ENCODE data around the gene MYBPC2. TPM values are rescaled to one million over a fixed set of nuclear protein-coding genes. Genes with fewer than 3 reads are reported as not detected.
"Not testable (repeated sequence)": the region's sequence is repeated elsewhere in the genome, so short reads cannot be mapped to it uniquely, and the experiment has no call there.

MYBPC2 gene
- total RNA-seq, 1 experiment from 2014 or later: not detected

- DNase-seq (ENCODE audit: extremely low read depth, low read depth): no peak
These were observed 23.3 kb downstream of the MYBPC2 start for GRCh38 chr19:50455992-50456391.

DNA sequence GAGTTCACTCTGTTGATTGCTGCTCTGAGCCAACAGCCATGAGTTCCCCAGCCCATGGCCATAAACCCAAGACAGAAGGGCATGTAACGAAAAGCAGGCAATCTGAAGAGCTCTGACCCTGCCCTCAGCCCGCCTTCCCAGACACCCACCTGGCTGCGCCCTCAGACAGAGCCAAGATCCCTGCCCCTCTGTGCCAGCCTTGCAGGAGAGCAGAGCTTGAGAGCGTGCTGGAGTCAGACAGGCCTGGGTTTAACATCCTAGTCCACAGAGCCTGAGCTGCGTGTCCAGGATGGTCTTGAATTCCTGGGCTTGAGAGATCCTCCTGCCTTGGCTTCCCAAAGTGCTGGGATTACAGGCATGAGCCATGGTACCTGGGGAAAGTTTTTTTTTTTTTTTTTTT is 24.6 kb downstream of the MYBPC2 start:
- no peak for DNase-seq (ENCODE audit: extremely low read depth, low read depth)

- no peak for DNase-seq (ENCODE audit: extremely low read depth, low read depth)
These were observed 25.8 kb downstream of the MYBPC2 start for GRCh38 chr19:50458396-50459066.

GRCh38 chr19:50459067-50459456 is 26.4 kb downstream of the MYBPC2 start:
- DNase-seq (ENCODE audit: extremely low read depth, low read depth): no peak

DNA sequence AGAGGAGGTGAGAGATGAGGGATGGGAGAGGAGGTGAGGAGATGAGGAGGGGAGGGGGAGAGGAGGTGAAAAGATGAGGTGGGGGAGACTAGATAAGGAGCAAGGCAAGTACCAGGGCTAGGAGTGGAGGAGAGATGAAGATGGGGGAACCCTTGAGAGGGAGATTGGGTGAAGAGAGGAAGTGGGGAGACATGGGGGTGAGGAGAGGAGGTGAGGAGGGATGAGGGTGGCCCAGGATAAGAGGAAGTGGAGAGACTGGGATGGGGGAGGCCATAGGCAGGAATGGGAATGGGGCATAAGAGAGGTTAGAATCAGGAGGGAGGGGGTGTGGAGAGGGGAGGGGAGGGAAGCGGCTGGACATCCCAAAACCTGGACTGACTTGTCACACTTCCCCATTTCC is 26.9 kb downstream of the MYBPC2 start:
- no peak for DNase-seq (ENCODE audit: extremely low read depth, low read depth)

GRCh38 chr19:50460161-50460765 is 27.6 kb downstream of the MYBPC2 start:
- DNase-seq (ENCODE audit: extremely low read depth, low read depth): no peak

DNA sequence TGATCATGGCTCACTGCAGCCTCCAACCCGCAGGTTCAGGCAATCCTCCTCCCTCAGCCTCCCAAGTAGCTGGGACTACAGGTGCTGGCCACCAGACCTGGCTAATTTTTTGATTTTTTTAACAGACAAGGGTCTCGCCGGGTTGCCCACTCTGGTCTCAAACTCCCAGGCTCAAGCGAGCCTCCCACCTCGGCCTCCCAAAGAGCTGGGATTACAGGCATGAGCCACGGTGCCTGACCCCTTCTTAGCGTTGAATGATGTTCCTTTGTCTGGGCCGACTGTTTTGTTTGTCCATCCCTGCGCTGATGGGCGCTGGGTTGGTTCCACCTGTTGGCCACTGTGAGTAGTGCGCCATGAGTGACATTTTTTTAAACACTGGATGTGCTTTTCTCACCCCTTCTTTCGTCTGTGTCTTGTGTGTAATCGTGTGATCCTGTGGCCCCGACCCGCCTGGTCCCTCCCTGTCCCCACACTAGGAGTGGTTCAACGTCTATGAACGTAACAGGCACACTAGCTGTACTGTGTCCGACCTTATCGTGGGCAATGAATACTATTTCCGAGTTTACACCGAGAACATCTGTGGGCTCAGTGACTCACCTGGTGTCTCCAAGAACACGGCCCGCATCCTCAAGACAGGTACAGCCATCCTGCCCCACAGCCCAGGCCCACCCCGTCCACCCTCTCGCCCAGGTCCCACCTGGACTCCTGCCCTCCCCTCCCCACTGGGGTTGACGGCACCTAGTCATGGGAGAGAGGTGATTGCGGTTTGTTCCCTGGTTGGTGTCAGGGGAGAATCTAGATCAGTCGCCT is 28.6 kb downstream of the MYBPC2 start:
- peak; percentile 54 for DNase-seq (ENCODE audit: extremely low read depth, low read depth)

DNA sequence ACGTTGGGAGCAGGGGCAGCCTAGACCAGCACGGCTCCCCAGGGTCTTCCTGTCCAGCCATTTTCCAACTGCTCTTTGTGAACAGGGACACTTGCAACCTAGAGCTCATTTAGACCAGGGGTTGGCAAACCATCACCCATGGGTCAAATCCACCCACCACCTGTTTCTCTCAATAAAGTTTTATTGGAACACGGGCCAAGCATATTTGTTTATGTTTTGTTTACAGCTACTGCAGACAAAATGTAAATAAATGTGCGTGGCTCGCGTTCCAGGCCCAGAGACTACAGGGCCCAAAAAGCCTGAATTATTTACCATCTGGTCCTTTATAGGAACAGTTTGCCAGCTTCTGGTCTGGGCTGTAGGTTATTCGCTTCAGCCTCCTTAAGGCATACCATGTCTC is 30.3 kb downstream of the MYBPC2 start:
- no peak for DNase-seq (ENCODE audit: extremely low read depth, low read depth)

- DNase-seq (ENCODE audit: extremely low read depth, low read depth): no peak
These were observed 31.7 kb downstream of the MYBPC2 start for GRCh38 chr19:50464348-50464747.

DNA sequence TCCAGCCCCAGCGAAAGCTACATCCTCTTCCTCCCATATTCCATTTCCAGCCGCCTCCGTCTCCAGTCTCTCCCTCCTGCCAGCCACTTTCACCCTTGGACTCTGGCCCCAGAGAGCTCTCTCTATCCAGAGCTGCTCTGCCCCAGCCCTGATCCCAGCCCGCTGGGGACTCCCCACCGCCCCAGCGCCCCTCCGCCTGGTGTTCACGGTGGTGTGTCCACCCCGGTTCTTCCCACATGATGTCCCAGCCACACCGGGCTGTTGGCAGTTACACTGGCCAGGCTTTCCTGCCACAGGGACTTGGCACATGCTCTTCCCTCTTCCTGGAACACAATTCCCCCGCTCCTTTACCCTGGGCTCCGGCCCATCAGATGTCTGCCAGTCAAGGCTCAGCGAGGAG is 32.3 kb downstream of the MYBPC2 start:
- DNase-seq (ENCODE audit: extremely low read depth, low read depth): no peak

- DNase-seq (ENCODE audit: extremely low read depth, low read depth): no peak
These were observed 33.5 kb downstream of the MYBPC2 start for GRCh38 chr19:50465986-50466705.

DNA sequence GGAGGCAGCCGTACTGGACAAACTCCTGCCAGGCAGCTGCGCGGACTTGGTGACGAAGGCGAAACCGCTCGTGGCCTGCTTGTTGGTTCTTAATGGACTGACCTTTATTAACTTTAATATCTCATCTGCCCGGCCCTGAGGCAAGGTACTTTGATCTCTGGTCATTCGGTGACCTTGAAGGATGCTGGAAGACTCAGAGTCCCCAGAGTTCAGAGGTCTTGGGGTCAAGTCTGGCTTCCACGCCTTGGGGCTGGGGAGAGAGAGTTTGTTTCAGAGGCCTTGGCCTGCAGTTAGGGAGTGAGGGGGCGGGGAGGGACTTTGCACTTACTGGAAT is 34.0 kb downstream of the MYBPC2 start:
- no peak for DNase-seq (ENCODE audit: extremely low read depth, low read depth)

- no peak for DNase-seq (ENCODE audit: extremely low read depth, low read depth)
These were observed 34.9 kb downstream of the MYBPC2 start for GRCh38 chr19:50467566-50467965.

- DNase-seq (ENCODE audit: extremely low read depth, low read depth): no peak
These were observed 36.1 kb downstream of the MYBPC2 start for GRCh38 chr19:50468818-50469217.

GRCh38 chr19:50473336-50473735 is 40.6 kb downstream of the MYBPC2 start:
- not testable (repeated sequence) for DNase-seq (ENCODE audit: extremely low read depth, low read depth)

GRCh38 chr19:50475101-50475568 is 42.4 kb downstream of the MYBPC2 start:
- no peak for DNase-seq (ENCODE audit: extremely low read depth, low read depth)

DNA sequence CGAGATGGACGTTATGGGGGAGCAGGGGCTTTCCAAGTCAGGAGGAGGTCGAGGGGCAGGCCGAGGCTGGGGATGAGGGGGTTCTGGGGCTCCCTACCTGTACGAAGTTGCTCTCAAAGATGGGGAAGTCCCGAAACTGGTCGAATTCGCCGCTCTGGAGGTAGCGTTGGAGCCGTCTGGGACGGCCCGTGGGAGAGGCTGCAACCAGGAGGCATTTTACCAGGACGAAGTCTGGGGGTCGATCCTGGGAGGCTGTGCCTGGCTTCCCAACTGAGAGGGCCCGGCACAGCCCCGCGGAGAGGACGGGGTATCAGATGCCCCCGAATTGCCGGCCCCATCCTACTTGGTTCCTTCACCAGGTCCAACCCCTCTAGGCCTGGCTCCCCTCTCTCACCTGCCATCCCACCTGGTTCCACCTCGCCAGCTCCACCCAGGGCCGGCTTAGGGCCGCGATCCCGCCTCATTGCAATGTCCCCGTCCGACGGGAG is 43.1 kb downstream of the MYBPC2 start:
- no peak for DNase-seq (ENCODE audit: extremely low read depth, low read depth)

GRCh38 chr19:50476224-50476906 is 43.7 kb downstream of the MYBPC2 start, which contains the start of the genes EMC10 and GARIN5A:
TSS of gene EMC10 (plus strand) at chr19:50476507. CDS start at chr19:50476545, 38 bp downstream.
TSS of gene GARIN5A (minus strand) at chr19:50476848. CDS start at chr19:50476388, 460 bp downstream.
- peak; percentile 87 for DNase-seq (ENCODE audit: extremely low read depth, low read depth)

DNA sequence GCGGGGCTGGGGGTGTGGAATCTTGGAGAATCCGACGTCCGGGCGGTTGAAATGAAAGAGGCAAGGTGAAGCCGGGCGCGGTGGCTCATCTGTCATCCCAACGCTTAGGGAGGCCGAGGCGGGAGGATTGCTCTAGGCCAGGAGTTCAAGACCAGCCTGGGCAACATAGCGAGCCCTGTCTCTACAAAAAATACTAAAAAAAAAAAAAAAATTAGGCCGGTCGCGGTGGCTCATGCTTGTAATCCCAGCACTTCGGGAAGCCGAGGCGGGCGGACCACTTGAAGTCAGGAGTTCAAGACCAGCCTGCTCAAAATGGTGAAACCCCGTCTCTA is 44.2 kb downstream of the MYBPC2 start:
- no peak for DNase-seq (ENCODE audit: extremely low read depth, low read depth)

All from NCI-H460 (cell line).